K562 (cell line): ENCODE results near the gene TTLL9. TPM values are rescaled to one million over a fixed set of nuclear protein-coding genes. Genes with fewer than 3 reads are reported as not detected.
A peak's percentile ranks its signal among the peaks of the same experiment; 100 is the strongest.

Source experiments
- CTBP1 ChIP-seq: fragments of 450-650 bp; IDR thresholded peaks from 2 replicates; pipeline ENCODE4 v1.6.1; 2016; ENCODE audit warnings: borderline replicate concordance
- FOXK1 ChIP-seq: sonication (generic); formaldehyde crosslinking; IDR thresholded peaks from 2 replicates; pipeline ENCODE4 v1.8.0; 2022; ENCODE audit warnings: missing genetic modification reagents, mild to moderate bottlenecking, borderline replicate concordance
- MCM2 ChIP-seq: fragments of 450-650 bp; IDR thresholded peaks from 2 replicates; pipeline ENCODE4 v1.6.1; 2017; ENCODE audit warnings: low read depth, mild to moderate bottlenecking
- MXD1 ChIP-seq: fragments of 250-450 bp; sonication (Bioruptor Pico); IDR thresholded peaks from 2 replicates; pipeline ENCODE4 v1.8.0; 2021; ENCODE audit warnings: borderline replicate concordance, mild to moderate bottlenecking, moderate library complexity; ENCODE audit not compliant: poor library complexity, severe bottlenecking
- MYNN ChIP-seq, 2 experiments: sonication (generic); formaldehyde crosslinking in 1 of 2; IDR thresholded peaks; 2 replicates each; pipeline versions ENCODE4 v1.5.0 to v1.6.1; 2016 to 2020; ENCODE audit warnings: antibody characterized with exemption in 1 of 2, missing genetic modification reagents in 1 of 2
- NFYB ChIP-seq: IDR thresholded peaks from 2 replicates; pipeline ENCODE4 v1.6.1; 2011; ENCODE audit warnings: mild to moderate bottlenecking, moderate library complexity; ENCODE audit not compliant: insufficient read length; ENCODE audit errors: extremely low read depth
- NR4A1 ChIP-seq, 2 experiments: fragments of 250-450 bp in 1 of 2; fragments of 450-650 bp in 1 of 2; sonication (Bioruptor Pico) in 1 of 2; IDR thresholded peaks; 2 replicates each; pipeline versions ENCODE4 v1.4.0 to v1.6.1; 2016 to 2020; ENCODE audit warnings: mild to moderate bottlenecking in 2 of 2, missing compliant biosample characterization in 1 of 2, missing genetic modification characterization in 1 of 2, moderate library complexity in 1 of 2
- POLR2H ChIP-seq: IDR thresholded peaks from 2 replicates; pipeline ENCODE4 v1.6.1; 2016; ENCODE audit warnings: missing genetic modification characterization, low read depth, mild to moderate bottlenecking, control low read depth, missing compliant biosample characterization, moderate library complexity
- SFPQ ChIP-seq: fragments of 200-400 bp; formaldehyde crosslinking; IDR thresholded peaks from 2 replicates; pipeline ENCODE4 v1.6.1; 2017; ENCODE audit warnings: mild to moderate bottlenecking, low read depth, low read length, moderate library complexity
- SMARCB1 ChIP-seq: IDR thresholded peaks from 2 replicates; pipeline ENCODE4 v1.6.1; 2011; ENCODE audit warnings: improper control_type of control experiment, low read depth; ENCODE audit not compliant: insufficient read length
- SNRNP70 ChIP-seq: fragments of 200-400 bp; formaldehyde crosslinking; optimal IDR thresholded peaks from 2 replicates; pipeline ENCODE3; 2017; ENCODE audit warnings: low read depth, low read length
- SPI1 ChIP-seq: IDR thresholded peaks from 2 replicates; pipeline ENCODE4 v1.6.1; 2011; ENCODE audit warnings: low read depth, low read length, control low read depth, borderline replicate concordance
- ZFPM2 ChIP-seq: fragments of 250-450 bp; sonication (Bioruptor Pico); IDR thresholded peaks from 2 replicates; pipeline ENCODE4 v1.5.1; 2022; ENCODE audit warnings: mild to moderate bottlenecking
- ZNF184 ChIP-seq: sonication (generic); formaldehyde crosslinking; IDR thresholded peaks from 2 replicates; pipeline ENCODE4 v1.5.0; 2020; ENCODE audit warnings: missing genetic modification reagents
- ZNF395 ChIP-seq: fragments of 200-800 bp; sonication (Bioruptor generic); IDR thresholded peaks from 2 replicates; pipeline ENCODE4 v1.6.1; 2017; ENCODE audit warnings: missing genetic modification characterization, missing compliant biosample characterization
- ZNF77 ChIP-seq: fragments of 250-450 bp; sonication (Bioruptor Pico); IDR thresholded peaks from 2 replicates; pipeline ENCODE4 v1.5.0; 2020
- polyA plus RNA-seq, 8 experiments: library from polyadenylated mRNA; depleted of rRNA in 4 of 8; stranded (reverse) in 5 of 8; unstranded in 3 of 8; fragments of >200 nt; fragmentation: Nextera tagmentation in 2 of 8; fragmentation: Illumina TruSeq in 1 of 8; extraction: Ambion mirVana in 2 of 8; extraction: Trizol in 1 of 8; gene quantifications; 2 replicates each; pipeline versions ENCODE4 v1.2.1 to v1.2.3, GENCODE V29; 2011 to 2014; ENCODE audit warnings: inconsistent platforms in 1 of 8, missing spikeins in 1 of 8
- total RNA-seq, 7 experiments: library from RNA; depleted of rRNA in 6 of 7; stranded (reverse); fragments of >200 nt in 6 of 7; fragmentation: Illumina TruSeq in 2 of 7; extraction: Trizol in 2 of 7; gene quantifications; 2 replicates each; pipeline versions ENCODE4 v1.2.1 to v1.2.3, GENCODE V29; 2011 to 2021; ENCODE audit warnings: low replicate concordance in 1 of 7
- TF ChIP-seq, protein P1 (sequence below): fragments of 250-450 bp; sonication (Bioruptor Pico); IDR thresholded peaks from 2 replicates; pipeline ENCODE4 v1.4.0; 2020

Gene TTLL9
- total and polyA plus RNA-seq, 9 of the 15 experiments (the other 6 are each of a cell fraction or from before 2014, with no cell fraction given) = 0.06 to 0.07 TPM; not detected in 7

DNA sequence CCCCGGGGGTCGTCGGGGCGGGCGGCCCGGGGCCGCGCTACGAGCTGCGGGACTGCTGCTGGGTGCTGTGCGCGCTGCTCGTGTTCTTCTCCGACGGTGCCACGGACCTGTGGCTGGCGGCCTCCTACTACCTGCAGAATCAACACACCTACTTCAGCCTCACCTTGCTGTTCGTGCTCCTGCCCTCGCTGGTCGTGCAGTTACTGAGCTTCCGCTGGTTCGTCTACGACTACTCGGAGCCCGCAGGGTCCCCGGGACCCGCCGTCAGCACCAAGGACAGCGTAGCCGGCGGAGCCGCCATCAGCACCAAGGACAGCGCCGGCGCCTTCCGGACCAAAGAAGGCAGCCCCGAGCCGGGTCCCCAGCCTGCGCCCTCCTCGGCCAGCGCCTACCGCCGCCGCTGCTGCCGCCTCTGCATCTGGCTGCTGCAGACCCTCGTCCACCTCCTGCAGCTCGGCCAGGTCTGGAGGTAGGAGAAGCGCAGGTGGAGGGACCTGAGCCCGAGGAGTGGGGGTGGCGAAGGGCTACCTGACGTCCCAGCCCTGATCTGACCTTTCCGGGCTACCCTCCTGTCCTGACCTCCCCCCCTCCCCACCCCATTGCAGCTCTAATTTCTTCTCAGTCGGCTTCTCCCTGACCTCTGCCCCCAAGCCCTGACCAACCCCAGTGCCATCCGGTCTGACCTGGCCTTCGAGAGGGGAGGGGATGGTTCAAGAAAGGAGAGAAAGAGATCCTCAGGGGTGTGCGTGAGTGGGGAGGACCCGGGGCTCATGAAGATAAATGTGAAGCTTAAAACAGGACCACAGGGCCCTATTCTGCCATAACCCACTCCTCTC is 98.1 kb downstream of the TTLL9 start (continued):
- TF ChIP-seq, protein P1, sequence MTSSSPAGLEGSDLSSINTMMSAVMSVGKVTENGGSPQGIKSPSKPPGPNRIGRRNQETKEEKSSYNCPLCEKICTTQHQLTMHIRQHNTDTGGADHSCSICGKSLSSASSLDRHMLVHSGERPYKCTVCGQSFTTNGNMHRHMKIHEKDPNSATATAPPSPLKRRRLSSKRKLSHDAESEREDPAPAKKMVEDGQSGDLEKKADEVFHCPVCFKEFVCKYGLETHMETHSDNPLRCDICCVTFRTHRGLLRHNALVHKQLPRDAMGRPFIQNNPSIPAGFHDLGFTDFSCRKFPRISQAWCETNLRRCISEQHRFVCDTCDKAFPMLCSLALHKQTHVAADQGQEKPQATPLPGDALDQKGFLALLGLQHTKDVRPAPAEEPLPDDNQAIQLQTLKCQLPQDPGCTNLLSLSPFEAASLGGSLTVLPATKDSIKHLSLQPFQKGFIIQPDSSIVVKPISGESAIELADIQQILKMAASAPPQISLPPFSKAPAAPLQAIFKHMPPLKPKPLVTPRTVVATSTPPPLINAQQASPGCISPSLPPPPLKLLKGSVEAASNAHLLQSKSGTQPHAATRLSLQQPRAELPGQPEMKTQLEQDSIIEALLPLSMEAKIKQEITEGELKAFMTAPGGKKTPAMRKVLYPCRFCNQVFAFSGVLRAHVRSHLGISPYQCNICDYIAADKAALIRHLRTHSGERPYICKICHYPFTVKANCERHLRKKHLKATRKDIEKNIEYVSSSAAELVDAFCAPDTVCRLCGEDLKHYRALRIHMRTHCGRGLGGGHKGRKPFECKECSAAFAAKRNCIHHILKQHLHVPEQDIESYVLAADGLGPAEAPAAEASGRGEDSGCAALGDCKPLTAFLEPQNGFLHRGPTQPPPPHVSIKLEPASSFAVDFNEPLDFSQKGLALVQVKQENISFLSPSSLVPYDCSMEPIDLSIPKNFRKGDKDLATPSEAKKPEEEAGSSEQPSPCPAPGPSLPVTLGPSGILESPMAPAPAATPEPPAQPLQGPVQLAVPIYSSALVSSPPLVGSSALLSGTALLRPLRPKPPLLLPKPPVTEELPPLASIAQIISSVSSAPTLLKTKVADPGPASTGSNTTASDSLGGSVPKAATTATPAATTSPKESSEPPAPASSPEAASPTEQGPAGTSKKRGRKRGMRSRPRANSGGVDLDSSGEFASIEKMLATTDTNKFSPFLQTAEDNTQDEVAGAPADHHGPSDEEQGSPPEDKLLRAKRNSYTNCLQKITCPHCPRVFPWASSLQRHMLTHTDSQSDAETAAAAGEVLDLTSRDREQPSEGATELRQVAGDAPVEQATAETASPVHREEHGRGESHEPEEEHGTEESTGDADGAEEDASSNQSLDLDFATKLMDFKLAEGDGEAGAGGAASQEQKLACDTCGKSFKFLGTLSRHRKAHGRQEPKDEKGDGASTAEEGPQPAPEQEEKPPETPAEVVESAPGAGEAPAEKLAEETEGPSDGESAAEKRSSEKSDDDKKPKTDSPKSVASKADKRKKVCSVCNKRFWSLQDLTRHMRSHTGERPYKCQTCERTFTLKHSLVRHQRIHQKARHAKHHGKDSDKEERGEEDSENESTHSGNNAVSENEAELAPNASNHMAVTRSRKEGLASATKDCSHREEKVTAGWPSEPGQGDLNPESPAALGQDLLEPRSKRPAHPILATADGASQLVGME (CRISPR knock-in tag) = no peak
- TF ChIP-seq SMARCB1 (peak; percentile 30), MXD1 (CRISPR knock-in tag) (no peak), NFYB (no peak), POLR2H (no peak), NR4A1 (CRISPR knock-in tag; IDR thresholded peaks at IDR 0.05) (peak; percentile 93; the same call in 1 of the 2 replicates), NR4A1 (tag; IDR thresholded peaks at IDR 0.05) (peak; percentile 85), FOXK1 (CRISPR knock-in tag) (peak; percentile 100), MCM2 (no peak), SFPQ (no peak), ZNF184 (CRISPR knock-in tag) (peak; percentile 96), MYNN (IDR thresholded peaks at IDR 0.05) (0 out of 2 replicates have a peak, but pooled peaks have one; percentile 41), MYNN (CRISPR knock-in tag; IDR thresholded peaks at IDR 0.05) (peak; percentile 98), ZNF395 (CRISPR knock-in tag) (peak; percentile 99), SPI1 (no peak), ZNF77 (no peak), SNRNP70 (no peak), CTBP1 (no peak), ZFPM2 (no peak)
